Mucosa of descending colon (tissue), 3 donors: ENCODE measurements around the gene PRKRIP1. TPM values are rescaled to one million over a fixed set of nuclear protein-coding genes. Genes with fewer than 3 reads are reported as not detected.

Experiments used
- ATAC-seq: fragments of 200-7000 bp; cut with Tn5 transposase; one replicate; pipeline ENCODE4 v1.9.1; 2020; ENCODE audit warnings: mild to moderate bottlenecking, moderate library complexity
- DNase-seq, 3 donors: peaks; one replicate each; pipeline ENCODE4 v3.0.0-alpha.2; 2020
- H3K36me3 ChIP-seq: fragments of 200-600 bp; one replicate; pipeline ENCODE4 v1.8.0; 2021; ENCODE audit warnings: low read depth, mild to moderate bottlenecking
- H3K4me1 ChIP-seq: fragments of 200-600 bp; one replicate; pipeline ENCODE4 v1.8.0; 2021; ENCODE audit warnings: low read depth, mild to moderate bottlenecking
- H3K4me3 ChIP-seq: fragments of 200-600 bp; one replicate; pipeline ENCODE4 v1.8.0; 2021; ENCODE audit warnings: mild to moderate bottlenecking
- H3K9me3 ChIP-seq: fragments of 200-600 bp; one replicate; pipeline ENCODE4 v1.8.0; 2021; ENCODE audit warnings: mild to moderate bottlenecking
- CTCF ChIP-seq: fragments of 200-600 bp; IDR thresholded peaks from one replicate; pipeline ENCODE4 v1.8.0; 2022; ENCODE audit warnings: antibody characterized with exemption, mild to moderate bottlenecking
- intact Hi-C, 2 donors: fragments of 100-400 bp; cut with DNase I in 1 of 2; cut with micrococcal nuclease in 1 of 2; formaldehyde crosslinking; loops; one replicate each; pipeline versions ENCODE4 v1.11.0 to v1.11.1; 2022; cut with DNase I, micrococcal nuclease
- total RNA-seq, 3 donors: library from RNA; stranded (reverse); fragmentation: NEBNext Ultra II Directional in 2 of 3; extraction: Animal tissue kit (Norgen Biotek cat#: 25700) in 2 of 3; gene quantifications; one replicate each; pipeline versions ENCODE4 v1.2.1 to v1.2.4, GENCODE V29; 2021 to 2023
- donor health status: DM: no; HTN: no; CAD: no; lungs with moderate emphysema.
- donor health status: DM: no; HTN: no; CAD: no.
- donor health status: DM: no; HTN: yes; CAD: no.

The PRKRIP1 gene
- total RNA-seq, 3 donors from 2014 or later: 15.1 to 24.1 (median 18.6) TPM

- Histone ChIP-seq H3K4me1 (peaks cover 16% of the 10 kb centered on the region), H3K36me3 (no peaks in the 10 kb centered on the region), H3K9me3 (no peaks in the 10 kb centered on the region), H3K4me3 (no peak overlapping the region)
- TF ChIP-seq CTCF: no peak
- peak in 2 of 3 donors; percentile 30 to 56 for DNase-seq
- ATAC-seq: no peak
- intact Hi-C loops: no loop called here
These were observed 72.6 kb downstream of the PRKRIP1 start for GRCh38 chr7:102468478-102469350.

GRCh38 chr7:102469351-102469971, 73.3 kb downstream of the PRKRIP1 start:
- Histone ChIP-seq H3K4me3 (no peak overlapping the region), H3K4me1 (peaks cover 11% of the 10 kb centered on the region), H3K36me3 (no peaks in the 10 kb centered on the region), H3K9me3 (no peaks in the 10 kb centered on the region)
- no peak for TF ChIP-seq CTCF
- ATAC-seq: no peak
- peak in 2 of 3 donors; percentile 33 to 48 for DNase-seq
- intact Hi-C loops: no loop called here

- DNase-seq (peak; percentile 86 to 89 (median 87)), ATAC-seq (peak; percentile 91)
- Histone ChIP-seq H3K9me3 (no peaks in the 10 kb centered on the region), H3K4me3 (no peak overlapping the region), H3K36me3 (no peaks in the 10 kb centered on the region), H3K4me1 (peaks cover 11% of the 10 kb centered on the region)
- no peak for TF ChIP-seq CTCF
- intact Hi-C loops: no loop called here
These were observed 74.0 kb downstream of the PRKRIP1 start for GRCh38 chr7:102469972-102470825.

- Histone ChIP-seq H3K36me3 (no peaks in the 10 kb centered on the region), H3K9me3 (no peaks in the 10 kb centered on the region), H3K4me3 (no peak overlapping the region), H3K4me1 (peaks cover 11% of the 10 kb centered on the region)
- DNase-seq: peak in 1 of 3 donors; percentile 42
- ATAC-seq: no peak
- intact Hi-C loops: no loop called here
- TF ChIP-seq CTCF: no peak
These were observed 75.6 kb downstream of the PRKRIP1 start for GRCh38 chr7:102471791-102472125.

- no peak for TF ChIP-seq CTCF
- Histone ChIP-seq H3K4me1 (peaks cover 11% of the 10 kb centered on the region), H3K9me3 (no peaks in the 10 kb centered on the region), H3K4me3 (no peak overlapping the region), H3K36me3 (no peaks in the 10 kb centered on the region)
- ATAC-seq: no peak
- peak in 2 of 3 donors; percentile 26 to 48 for DNase-seq
- intact Hi-C loops: no loop called here
These were observed 76.2 kb downstream of the PRKRIP1 start for GRCh38 chr7:102472126-102473041.
